Vagina (tissue), 2 donors: Measurements from ENCODE around the gene CRPPA.

Source experiments
- CTCF ChIP-seq, 3 experiments: fragments of 450-650 bp in 2 of 3; fragments of 200-600 bp in 1 of 3; sonication (generic) in 1 of 3; IDR thresholded peaks; one replicate each; pipeline ENCODE4 v1.5.1; 2017 to 2019; ENCODE audit warnings: antibody characterized with exemption in 3 of 3, mild to moderate bottlenecking in 2 of 3, moderate library complexity in 2 of 3
- POLR2A ChIP-seq, 2 donors: fragments of 450-650 bp; IDR thresholded peaks; one replicate each; pipeline ENCODE4 v1.6.1; 2017; ENCODE audit warnings: antibody characterized with exemption in 2 of 2, mild to moderate bottlenecking in 2 of 2, moderate library complexity in 2 of 2

- TF ChIP-seq CTCF (IDR thresholded peaks at IDR 0.05), result no peak
- no peak for TF ChIP-seq POLR2A (IDR thresholded peaks at IDR 0.05)
Observed at GRCh38 chr7:16392990-16393523, 28.3 kb downstream of the CRPPA start.
